GM21381 (cell line): ENCODE results near the gene HACD3.
"Not testable (repeated sequence)": the region's sequence is repeated elsewhere in the genome, so short reads cannot be mapped to it uniquely, and the experiment has no call there.

Experiments used
- ATAC-seq: cut with Tn5 transposase; IDR thresholded peaks from one replicate; pipeline ENCODE4 v1.9.1; 2021; ENCODE audit warnings: mild to moderate bottlenecking, moderate library complexity; ENCODE audit not compliant: unreplicated experiment

The HACD3 gene

DNA sequence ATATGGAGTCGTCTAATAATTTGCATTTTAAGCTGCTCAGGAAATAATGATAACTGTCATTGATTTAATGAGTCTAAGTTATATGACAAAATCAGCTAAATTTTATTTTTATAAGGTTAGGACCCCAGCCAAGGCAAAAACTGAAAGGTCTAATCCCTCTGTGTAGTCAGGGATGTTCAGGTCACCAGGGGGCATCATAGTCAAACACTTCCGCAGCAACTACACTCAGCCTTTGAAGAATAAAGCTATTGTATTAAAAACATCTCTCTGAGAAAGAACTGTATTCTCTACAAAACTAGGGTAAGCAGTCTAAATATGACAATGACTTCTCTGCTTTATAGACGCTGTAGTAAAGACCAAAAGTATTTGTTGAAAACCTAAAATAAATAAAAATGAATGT is 65.7 kb downstream of the HACD3 start:
- no peak for ATAC-seq

DNA sequence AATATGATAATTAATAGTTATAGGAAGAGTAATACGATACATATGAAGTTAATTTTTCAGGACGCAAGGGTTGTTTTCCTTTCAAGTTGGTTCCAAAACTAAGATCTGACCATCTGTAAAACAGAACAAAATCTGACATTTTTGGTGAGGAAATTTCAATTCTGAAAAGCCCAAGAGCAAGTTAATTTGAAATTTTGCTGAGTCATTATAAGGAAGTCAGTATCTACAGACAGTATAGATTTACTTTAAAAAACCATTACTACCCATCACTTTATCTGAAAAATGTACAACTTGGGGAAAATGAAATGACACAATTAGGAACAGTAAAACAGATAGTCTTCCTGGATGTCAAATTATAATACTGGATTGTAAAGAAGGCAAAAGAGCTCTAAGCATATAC is 68.2 kb downstream of the HACD3 start:
- no peak for ATAC-seq

DNA sequence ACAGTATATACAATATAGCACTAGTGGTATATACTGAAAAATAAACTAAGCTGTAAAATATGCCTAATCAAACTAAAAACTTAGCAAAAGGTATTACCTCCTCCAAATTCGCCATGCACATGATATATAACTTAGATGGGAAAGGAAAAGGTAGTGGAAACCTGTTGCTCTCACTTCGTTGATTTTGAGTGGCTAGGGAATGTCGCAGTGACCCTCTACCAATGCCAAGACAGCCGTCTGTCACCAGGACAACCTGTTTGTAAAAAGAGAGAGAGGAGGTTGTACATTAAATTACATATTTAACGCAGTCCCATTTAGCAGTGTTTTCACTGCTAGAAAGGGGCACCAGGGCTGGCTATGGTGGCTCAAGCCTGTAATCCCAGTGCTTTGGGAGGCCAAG is 69.4 kb downstream of the HACD3 start:
- no peak for ATAC-seq

DNA sequence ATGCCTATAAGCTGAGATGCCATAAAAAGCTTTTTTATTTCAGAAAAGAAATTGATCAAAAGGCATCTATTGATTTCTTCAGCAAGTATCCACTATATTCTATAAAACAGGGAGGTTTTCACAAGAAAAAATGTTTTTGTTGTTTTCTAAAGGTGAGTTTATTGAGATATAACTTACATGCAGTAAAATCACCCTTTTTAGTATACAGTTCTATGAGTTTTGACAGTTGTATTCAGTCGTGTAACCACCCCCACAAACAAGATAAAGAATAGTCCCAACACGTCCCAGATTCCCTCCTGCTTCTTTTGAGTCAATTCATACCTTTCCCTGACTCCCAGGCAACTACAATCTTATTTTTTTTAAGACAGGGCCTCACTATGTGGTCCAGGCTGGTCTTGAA is 72.9 kb downstream of the HACD3 start:
- ATAC-seq: no peak

DNA sequence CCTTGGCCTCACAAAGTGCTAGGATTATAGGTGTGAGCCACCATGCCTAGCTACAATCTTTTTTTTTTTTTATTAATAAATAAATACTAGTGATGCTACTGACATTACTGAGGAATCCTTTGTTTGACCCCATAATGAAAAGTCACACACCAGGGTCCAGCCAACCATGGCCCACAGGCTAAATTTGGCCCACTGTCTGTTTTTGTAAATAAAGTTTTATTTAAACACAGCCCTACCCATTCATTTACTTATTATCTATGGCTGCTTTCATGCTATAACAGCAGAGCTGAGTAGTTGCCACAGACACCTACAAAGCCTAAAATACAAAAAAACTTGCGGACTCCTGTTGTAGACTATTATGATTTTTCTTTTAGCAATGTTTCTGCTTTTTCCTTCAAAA is 73.3 kb downstream of the HACD3 start:
- no peak for ATAC-seq

DNA sequence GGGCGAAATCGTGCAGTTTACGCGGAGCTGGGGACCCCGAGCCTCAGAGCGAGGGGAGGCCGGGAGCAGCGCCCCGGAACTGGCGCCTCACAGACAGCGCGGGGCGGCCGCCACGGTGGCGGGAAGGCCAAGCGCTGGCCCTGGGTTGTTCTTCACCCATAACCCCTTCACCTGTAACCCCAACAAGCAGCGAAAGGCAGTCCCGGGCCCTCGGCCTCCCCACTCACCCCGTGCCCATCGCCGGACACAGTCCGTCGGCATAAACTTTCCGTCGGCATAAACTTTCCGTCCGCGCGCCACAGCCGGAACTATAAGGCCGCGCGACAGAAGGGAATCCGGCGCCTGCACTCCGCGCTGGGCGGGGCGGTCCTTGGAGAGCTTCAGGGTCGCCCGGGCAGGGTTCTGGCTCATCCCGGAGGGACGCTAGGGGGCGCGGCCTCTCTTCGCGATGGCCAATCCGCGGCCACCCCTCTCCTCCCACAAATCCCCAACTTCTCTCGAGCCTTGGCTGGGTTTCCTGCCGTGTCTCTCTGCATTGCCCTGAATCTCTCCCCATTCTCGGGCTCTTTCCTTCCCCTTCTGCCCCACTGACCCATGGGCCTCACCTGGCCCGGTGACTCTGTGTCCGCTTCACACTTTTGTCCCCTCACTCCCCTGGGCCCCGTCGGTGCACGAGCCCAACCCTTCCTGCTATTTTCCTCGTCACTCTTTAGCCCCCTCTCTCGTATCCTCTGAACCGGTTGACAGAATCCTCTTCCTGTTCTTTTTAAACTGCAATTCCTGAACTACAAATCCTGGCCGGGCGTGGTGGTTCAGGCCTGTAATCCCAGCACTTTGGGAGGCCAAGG is 80.8 kb downstream of the HACD3 start, which contains the start of gene INTS14:
Gene INTS14 (minus strand): TSS at position 261 of the 848 bp plus-strand sequence. CDS start 3,751 bp downstream, outside the sequence.
- ATAC-seq: peak; percentile 96

DNA sequence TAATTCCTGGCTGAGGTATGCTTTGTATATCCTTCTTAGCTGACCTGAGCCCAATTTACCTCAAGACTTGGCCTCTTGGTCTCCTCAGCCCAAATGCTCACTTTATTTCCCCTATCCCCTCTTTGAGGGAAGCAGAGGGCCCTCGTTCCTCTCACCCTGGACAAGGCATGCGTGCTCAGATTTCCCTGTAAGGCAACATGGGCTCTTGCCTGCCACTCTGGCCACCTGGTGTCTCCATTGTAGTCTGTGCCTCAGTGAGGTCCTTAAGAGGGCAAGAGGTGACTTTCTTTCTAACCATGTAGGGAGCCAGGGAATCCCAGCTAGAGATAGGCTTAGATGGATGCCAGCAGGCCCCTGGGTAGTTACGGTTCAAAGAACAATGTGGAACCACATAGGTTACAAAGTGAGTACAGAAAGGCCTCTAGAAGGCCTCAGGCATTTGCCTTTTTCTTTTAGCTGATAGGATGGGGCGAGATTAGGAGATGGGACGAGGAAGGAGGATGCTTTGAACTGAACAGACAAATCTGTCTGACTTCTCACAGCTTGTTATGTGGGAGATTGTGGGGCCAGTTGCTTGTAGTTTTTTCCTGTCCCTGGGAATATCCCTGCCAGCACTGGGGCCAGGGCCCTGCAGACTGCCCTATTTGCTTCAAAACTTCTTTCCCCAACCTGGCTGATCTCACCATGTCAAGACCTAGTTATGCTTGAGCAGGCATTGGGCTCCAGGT is 81.8 kb downstream of the HACD3 start:
- no peak for ATAC-seq

DNA sequence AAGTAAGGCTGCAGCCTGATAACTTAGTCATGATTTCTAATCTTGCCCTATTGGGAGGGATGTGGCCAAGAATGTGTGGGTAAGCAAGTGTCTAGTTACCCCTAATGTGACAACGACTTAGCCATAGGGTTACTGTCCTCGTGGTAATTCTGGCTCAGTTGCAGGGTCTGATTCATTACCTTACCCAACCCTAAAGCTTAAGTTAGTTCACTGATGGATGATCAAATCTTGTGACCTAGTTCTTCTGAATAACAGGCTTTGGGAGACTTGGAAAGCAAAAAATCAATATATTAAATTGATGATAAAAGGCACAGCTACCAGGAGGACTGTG is 82.3 kb downstream of the HACD3 start:
- ATAC-seq: no peak

DNA sequence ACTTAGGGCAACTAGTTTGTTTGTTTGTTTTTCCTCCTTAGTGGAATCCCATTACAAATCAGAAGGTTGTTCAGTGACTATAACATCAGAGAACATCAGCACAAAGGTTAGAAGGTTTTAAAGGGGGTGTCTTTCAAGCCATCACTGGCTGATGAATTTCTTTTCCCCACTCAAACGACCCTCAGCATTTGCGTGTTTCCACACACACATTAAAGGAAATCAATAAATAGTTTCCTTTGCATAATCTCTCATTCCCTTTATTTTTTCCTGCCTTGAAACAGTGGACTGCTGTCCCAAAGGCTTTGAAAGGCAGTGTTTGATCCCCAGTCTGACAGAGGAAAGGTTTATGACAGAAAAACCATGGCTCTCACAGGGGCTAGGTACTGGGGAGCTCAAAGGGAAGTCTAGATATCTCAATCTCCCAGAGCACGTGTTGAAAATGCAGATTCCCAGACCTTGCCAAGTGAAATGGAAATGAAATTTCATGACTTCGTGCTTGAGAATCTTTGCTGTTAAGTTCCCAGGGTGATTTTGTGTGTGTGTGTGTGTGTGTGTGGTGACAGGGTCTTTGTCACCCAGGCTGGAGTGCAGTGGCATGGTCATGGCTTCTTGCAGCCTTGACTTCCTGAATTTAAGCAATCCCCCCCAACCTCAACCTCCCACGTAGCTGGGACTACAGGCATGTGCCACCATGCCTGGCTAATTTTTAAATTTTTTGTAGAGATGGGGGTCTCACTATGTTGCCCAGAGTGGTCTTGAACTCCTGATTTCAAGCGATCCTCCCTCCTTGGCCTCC is 82.9 kb downstream of the HACD3 start:
- no peak for ATAC-seq

DNA sequence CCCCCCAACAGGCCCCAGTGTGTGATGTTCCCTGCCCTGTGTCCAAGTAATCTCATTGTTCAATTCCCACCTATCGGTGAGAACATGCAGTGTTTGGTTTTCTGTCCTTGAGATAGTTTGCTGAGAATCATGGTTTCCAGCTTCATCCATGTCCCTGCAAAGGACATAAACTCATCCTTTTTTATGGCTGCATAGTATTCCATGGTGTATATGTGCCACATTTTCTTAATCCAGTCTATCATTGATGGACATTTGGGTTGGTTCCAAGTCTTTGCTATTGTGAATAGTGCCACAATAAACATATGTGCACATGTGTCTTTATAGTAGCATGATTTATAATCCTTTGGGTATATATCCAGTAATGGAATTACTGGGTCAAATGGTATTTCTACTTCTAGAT is 85.6 kb downstream of the HACD3 start:
- ATAC-seq: not testable (repeated sequence)

DNA sequence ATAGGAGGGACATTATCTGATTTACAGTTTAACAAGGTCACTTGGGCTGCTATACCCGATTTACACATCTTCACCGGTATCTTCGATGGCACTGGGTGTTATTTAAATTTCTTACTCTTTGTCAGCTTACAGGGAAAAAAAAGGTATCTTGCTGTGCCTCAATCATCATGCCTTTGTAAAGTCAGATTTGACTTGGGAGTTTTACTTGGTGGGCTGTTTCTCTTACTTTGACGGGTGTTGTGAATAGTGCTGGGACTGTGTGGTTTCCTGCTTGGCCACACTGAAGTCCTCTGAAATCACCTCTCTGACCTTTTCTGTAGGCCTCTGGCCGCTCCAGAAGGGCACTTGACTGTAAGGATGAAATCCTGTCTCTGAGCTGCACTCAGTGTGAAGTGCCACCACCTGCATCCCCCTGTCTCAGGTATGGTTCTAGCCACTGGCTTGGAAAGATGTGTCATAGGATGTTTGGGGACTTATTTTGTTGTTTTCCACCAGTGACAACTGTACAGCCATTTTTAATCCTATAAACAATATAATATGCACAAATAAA is 88.4 kb downstream of the HACD3 start:
- no peak for ATAC-seq

DNA sequence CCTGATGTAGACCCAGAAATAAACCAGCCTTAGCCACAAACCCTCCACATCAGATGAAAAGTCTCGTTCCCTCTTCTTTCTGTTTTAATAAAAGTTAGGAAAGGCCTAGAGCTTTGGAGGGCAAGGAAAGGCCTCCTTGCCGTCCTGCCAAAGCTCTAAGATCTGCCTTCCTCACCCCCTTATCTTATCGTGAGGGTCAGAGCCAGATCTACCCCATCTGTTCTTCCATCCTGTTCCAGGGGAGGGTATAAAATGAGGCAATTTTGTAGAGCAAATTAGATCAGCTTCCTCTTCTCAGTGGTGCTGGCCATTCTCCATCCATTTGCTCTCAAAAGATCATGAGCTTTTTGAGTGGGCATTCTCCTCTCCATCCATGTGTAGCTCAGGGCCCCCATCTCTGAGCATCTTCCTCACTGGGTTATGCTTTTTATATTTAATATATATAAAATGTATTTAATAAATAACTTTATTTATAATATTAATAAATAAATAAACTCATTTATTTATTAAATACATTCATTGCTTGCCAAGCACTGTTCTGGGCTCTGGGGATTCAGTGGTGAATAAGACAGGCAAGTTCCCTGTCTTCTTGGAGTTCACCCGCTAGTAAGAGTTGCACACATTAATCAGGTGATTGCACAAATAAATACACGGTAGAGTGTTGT is 89.5 kb downstream of the HACD3 start:
- no peak for ATAC-seq

DNA sequence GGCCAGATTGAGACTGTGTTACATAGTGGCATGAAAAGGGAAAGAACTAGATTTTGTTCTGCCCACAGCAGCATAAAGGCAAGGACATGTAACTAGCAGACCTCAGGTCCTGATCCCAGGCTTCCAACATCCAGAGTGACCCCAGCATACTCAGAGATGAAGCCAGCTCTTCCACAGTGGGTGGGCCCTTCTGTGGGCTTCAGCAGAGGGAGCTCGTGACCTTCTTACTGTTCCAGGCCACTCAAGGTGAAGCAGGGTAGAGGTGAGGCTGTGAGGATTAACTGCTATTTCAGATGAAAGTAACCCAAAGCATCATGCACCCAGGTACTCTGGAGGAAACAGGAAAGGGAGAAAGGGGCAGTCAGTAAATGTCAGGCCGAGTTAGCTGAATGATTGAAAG is 90.6 kb downstream of the HACD3 start:
- no peak for ATAC-seq

DNA sequence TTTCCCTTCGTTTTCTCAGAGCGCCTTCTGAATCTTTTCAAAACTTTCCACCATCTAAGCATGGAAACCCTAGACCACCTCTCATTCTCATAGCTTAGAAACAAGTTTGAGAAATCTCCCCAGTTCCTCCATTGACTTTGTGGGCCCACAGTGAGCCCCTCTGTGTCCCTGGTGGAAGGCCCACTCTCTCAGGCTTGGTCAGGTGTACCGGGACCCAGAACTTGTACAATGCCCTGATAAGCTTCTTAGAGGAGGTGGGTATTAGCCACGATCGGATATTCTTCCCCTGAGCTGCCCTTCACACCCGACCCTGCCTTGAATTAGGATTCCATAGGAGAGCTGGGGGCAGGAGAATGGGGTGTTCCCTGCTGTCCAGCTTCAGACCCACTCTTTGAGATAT is 91.4 kb downstream of the HACD3 start, which contains the start of gene SLC24A1:
Gene SLC24A1 (plus strand): TSS at position 301 of the 400 bp plus-strand sequence. CDS start 2,143 bp downstream, outside the sequence.
- no peak for ATAC-seq

DNA sequence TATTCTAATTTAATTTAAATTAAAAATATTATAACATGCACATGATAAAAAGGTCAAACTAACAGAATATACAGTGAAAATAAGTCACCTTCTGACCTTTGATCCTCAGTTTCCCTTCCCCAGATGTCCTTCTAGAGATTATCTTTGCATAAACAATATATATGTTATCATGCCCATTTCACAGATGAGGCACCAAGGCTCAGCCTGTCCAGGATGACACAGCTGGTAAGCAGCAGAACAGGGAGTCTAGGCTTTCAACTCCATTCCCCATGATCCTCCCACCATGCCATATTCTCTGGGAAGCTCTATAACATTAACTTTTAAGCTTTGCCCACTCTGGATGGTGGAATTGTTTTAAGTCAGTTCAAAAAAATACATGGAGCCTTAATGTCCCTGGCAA is 92.8 kb downstream of the HACD3 start:
- no peak for ATAC-seq

DNA sequence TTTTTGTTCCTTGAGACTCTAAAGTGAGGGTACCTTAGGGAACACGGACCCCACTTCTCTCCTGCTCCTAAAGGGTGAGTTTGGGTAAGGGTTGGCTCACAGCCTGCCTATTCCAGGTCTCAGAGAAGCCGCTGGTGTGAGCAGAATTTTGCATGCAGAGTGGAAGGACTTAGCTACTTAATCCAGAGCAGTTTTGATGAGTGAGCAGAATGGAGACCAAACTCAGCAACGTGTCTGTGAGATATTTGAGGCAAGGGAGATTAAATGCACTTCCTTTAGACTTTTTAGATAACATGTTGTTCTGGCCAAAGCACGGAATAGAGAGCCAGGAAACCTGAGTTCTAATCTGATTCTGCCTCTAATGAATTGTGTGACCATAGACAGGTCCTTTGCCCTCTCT is 96.6 kb downstream of the HACD3 start:
- no peak for ATAC-seq
